ENCODE data around the gene LTBP2. TPM values are rescaled to one million over a fixed set of nuclear protein-coding genes. Genes with fewer than 3 reads are reported as not detected.
A peak's percentile ranks its signal among the peaks of the same experiment; 100 is the strongest.

Gene LTBP2
- total RNA-seq, 3 donors from 2014 or later (not counting 1 experiment from before 2014, with no cell fraction given), result 2.1 to 3.7 (median 3.0) TPM

GRCh38 chr14:74614508-74615495 lies 2.8 kb upstream of the LTBP2 start:
- no peaks in the 10 kb centered on the region for H3K36me3 ChIP-seq (ENCODE audit: control insufficient read depth, insufficient read depth, low read length)
- DNase-seq (peak in 1 of 2 donors; percentile 53), ATAC-seq (no peak)
- intact Hi-C loops (cut with micrococcal nuclease), result loop anchor here (10.0 kb wide), 2 partner anchors 630 to 680 kb away; no protein-coding TSS in a partner anchor
- WGBS (ENCODE audit: insufficient coverage), result 58% methylated on average over 8 of the region's 8 CpGs
- H3K4me3 Mint-ChIP-seq, result peak overlapping the region; percentile 58
- H3K36me3 Mint-ChIP-seq, result no peaks in the 10 kb centered on the region
- H3K9me3 Mint-ChIP-seq, result no peaks in the 10 kb centered on the region
- no peaks in the 10 kb centered on the region for H3K27me3 Mint-ChIP-seq (ENCODE audit: low read depth in 2 of 2)
- no peak overlapping the region for H3K27ac ChIP-seq (ENCODE audit: low read length)
- no peak overlapping the region for H3K4me3 ChIP-seq (ENCODE audit: low read length)
- H3K4me1 Mint-ChIP-seq, result peaks cover 66 to 75% of the 10 kb centered on the region in 2 donors
- no peaks in the 10 kb centered on the region for H3K9me3 ChIP-seq (ENCODE audit: control insufficient read depth, insufficient read depth, low read length)
- no peak for TF ChIP-seq CTCF (IDR thresholded peaks at IDR 0.05)
- H3K27me3 ChIP-seq (ENCODE audit: control insufficient read depth, insufficient read depth, low read length), result no peaks in the 10 kb centered on the region
- H3K4me1 ChIP-seq (ENCODE audit: control insufficient read depth, insufficient read depth, low read length), result peaks cover 73% of the 10 kb centered on the region
- peak overlapping the region; percentile 20 to 91 for H3K27ac Mint-ChIP-seq

GRCh38 chr14:74613211-74613914 lies 1.3 kb upstream of the LTBP2 start:
- DNase-seq, result peak in 1 of 2 donors; percentile 12
- Mint-ChIP-seq H3K36me3 (no peaks in the 10 kb centered on the region), H3K4me3 (peak overlapping the region; percentile 78), H3K27ac (peak overlapping the region; percentile 20 to 91), H3K9me3 (no peaks in the 10 kb centered on the region), H3K27me3 (ENCODE audit: low read depth in 2 of 2) (no peaks in the 10 kb centered on the region), H3K4me1 (peaks cover 59 to 71% of the 10 kb centered on the region in 2 donors)
- no peaks in the 10 kb centered on the region for H3K27me3 ChIP-seq (ENCODE audit: control insufficient read depth, insufficient read depth, low read length)
- H3K4me3 ChIP-seq (ENCODE audit: low read length), result no peak overlapping the region
- WGBS (ENCODE audit: insufficient coverage), result 87% methylated on average over 16 of the region's 16 CpGs
- peaks cover 65% of the 10 kb centered on the region for H3K4me1 ChIP-seq (ENCODE audit: control insufficient read depth, insufficient read depth, low read length)
- H3K9me3 ChIP-seq (ENCODE audit: control insufficient read depth, insufficient read depth, low read length), result no peaks in the 10 kb centered on the region
- TF ChIP-seq CTCF (IDR thresholded peaks at IDR 0.05), result no peak
- intact Hi-C loops (cut with micrococcal nuclease), result loop anchor here (10.0 kb wide), 2 partner anchors 631 to 681 kb away; no protein-coding TSS in a partner anchor
- no peak overlapping the region for H3K27ac ChIP-seq (ENCODE audit: low read length)
- ATAC-seq, result no peak
- H3K36me3 ChIP-seq (ENCODE audit: control insufficient read depth, insufficient read depth, low read length), result no peaks in the 10 kb centered on the region

- no peaks in the 10 kb centered on the region for H3K9me3 ChIP-seq (ENCODE audit: control insufficient read depth, insufficient read depth, low read length)
- WGBS (ENCODE audit: insufficient coverage), result 5% methylated on average over 69 of the region's 69 CpGs
- H3K36me3 ChIP-seq (ENCODE audit: control insufficient read depth, insufficient read depth, low read length), result no peaks in the 10 kb centered on the region
- H3K4me1 ChIP-seq (ENCODE audit: control insufficient read depth, insufficient read depth, low read length), result peaks cover 56% of the 10 kb centered on the region
- peak; percentile 58 for TF ChIP-seq CTCF (IDR thresholded peaks at IDR 0.05)
- H3K4me3 ChIP-seq (ENCODE audit: low read length), result peak overlapping the region; percentile 54
- DNase-seq (peak; percentile 89 to 94), ATAC-seq (peak; percentile 83 to 96 (median 89))
- H3K4me3 Mint-ChIP-seq, result peak overlapping the region; percentile 84
- no peak overlapping the region for H3K27ac Mint-ChIP-seq
- intact Hi-C loops (cut with micrococcal nuclease), result loop anchor here (10.0 kb wide), 2 partner anchors 632 to 682 kb away; no protein-coding TSS in a partner anchor
- peaks cover 50 to 63% of the 10 kb centered on the region in 2 donors for H3K4me1 Mint-ChIP-seq
- no peak overlapping the region for H3K27ac ChIP-seq (ENCODE audit: low read length)
- H3K27me3 ChIP-seq (ENCODE audit: control insufficient read depth, insufficient read depth, low read length), result no peaks in the 10 kb centered on the region
- H3K27me3 Mint-ChIP-seq (ENCODE audit: low read depth in 2 of 2), result no peaks in the 10 kb centered on the region
- no peaks in the 10 kb centered on the region for H3K9me3 Mint-ChIP-seq
- no peaks in the 10 kb centered on the region for H3K36me3 Mint-ChIP-seq
These were observed 449 bp upstream of the LTBP2 start for GRCh38 chr14:74612350-74613021.
